GM21447 (cell line): ENCODE data around the gene ADPGK.
A peak's percentile ranks its signal among the peaks of the same experiment; 100 is the strongest.
"Not testable (repeated sequence)": the region's sequence is repeated elsewhere in the genome, so short reads cannot be mapped to it uniquely, and the experiment has no call there.

Source experiments
- ATAC-seq: cut with Tn5 transposase; IDR thresholded peaks from one replicate; pipeline ENCODE4 v1.9.1; 2021; ENCODE audit not compliant: unreplicated experiment

ADPGK gene

GRCh38 chr15:72751751-72752455 is 31.7 kb downstream of the ADPGK start:
- ATAC-seq: no peak

- ATAC-seq: no peak
Observed at GRCh38 chr15:72749700-72750099, 33.9 kb downstream of the ADPGK start.

- ATAC-seq: peak; percentile 85
Observed at GRCh38 chr15:72740219-72740618, 43.3 kb downstream of the ADPGK start.

- no peak for ATAC-seq
Observed at GRCh38 chr15:72737723-72738122, 45.8 kb downstream of the ADPGK start.

GRCh38 chr15:72737061-72737460 is 46.5 kb downstream of the ADPGK start:
- ATAC-seq: no peak

- no peak for ATAC-seq
Observed at GRCh38 chr15:72735111-72735510, 48.4 kb downstream of the ADPGK start.

GRCh38 chr15:72733941-72734738 is 49.4 kb downstream of the ADPGK start:
- ATAC-seq: no peak

- ATAC-seq: no peak
Observed at GRCh38 chr15:72732516-72732915, 51.0 kb downstream of the ADPGK start.

- no peak for ATAC-seq
Observed at GRCh38 chr15:72732086-72732485, 51.5 kb downstream of the ADPGK start.

GRCh38 chr15:72728821-72729220 is 54.7 kb downstream of the ADPGK start:
- ATAC-seq: no peak

GRCh38 chr15:72728249-72728648 is 55.3 kb downstream of the ADPGK start:
- ATAC-seq: not testable (repeated sequence)

- no peak for ATAC-seq
Observed at GRCh38 chr15:72727154-72727553, 56.4 kb downstream of the ADPGK start.

- ATAC-seq: not testable (repeated sequence)
Observed at GRCh38 chr15:72725851-72726250, 57.7 kb downstream of the ADPGK start.

GRCh38 chr15:72725446-72725845 is 58.1 kb downstream of the ADPGK start:
- no peak for ATAC-seq

- ATAC-seq: no peak
Observed at GRCh38 chr15:72724028-72724427, 59.5 kb downstream of the ADPGK start.

GRCh38 chr15:72722071-72722696 is 61.4 kb downstream of the ADPGK start:
- ATAC-seq: no peak

- ATAC-seq: not testable (repeated sequence)
Observed at GRCh38 chr15:72708551-72709303, 74.8 kb downstream of the ADPGK start.

- no peak for ATAC-seq
Observed at GRCh38 chr15:72706266-72706665, 77.3 kb downstream of the ADPGK start.
